ENCODE data around the gene SLC1A7.

The SLC1A7 gene

DNA sequence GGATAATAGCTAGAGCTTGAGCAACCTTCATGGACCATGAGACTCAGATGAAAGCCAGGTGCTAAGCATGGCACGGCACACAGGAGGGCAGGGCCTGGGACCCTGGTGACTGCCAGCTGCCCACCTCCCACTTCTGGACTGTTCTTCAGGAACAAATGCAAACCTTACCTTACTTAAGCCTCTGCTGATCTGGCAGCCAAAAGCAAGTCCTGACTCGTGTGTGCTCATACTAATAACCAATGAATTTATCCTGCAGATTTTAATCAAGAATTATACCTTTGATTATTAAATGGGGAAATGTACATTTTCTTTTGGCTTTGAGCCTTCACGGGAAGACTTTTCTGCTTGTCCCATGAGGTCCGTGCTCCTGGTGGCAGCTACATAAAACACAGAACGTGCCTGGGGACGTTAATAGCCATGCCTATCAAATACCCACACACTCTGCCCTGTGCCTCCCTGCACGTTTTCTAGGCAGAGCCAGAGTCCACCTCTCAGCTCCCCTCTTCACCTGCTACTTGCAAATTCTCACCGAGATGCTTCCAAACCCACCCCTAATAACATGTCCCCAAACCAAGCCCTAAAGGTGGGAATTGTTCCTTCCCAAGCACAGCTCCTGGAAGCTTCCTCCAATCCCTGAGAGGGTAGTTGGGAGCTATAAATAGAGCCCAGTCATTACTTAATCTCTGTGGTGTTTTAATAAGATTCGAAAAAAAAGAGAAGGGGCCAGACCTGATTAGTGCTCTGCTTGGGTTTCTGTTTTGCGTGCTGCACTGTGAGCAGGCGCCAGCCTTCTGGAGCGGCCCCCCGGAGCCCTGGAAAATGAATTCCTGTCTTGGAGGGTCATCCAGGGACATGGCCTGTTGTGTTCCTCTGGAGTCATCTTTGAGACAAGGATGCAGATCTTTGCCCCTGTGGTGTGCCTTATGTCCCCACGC, 33.5 kb downstream of the SLC1A7 start:
- H3K4me3 ChIP-seq = no peak overlapping the region
- peak overlapping the region; percentile 25 to 66 for H3K27ac ChIP-seq
- TF ChIP-seq, protein P1, sequence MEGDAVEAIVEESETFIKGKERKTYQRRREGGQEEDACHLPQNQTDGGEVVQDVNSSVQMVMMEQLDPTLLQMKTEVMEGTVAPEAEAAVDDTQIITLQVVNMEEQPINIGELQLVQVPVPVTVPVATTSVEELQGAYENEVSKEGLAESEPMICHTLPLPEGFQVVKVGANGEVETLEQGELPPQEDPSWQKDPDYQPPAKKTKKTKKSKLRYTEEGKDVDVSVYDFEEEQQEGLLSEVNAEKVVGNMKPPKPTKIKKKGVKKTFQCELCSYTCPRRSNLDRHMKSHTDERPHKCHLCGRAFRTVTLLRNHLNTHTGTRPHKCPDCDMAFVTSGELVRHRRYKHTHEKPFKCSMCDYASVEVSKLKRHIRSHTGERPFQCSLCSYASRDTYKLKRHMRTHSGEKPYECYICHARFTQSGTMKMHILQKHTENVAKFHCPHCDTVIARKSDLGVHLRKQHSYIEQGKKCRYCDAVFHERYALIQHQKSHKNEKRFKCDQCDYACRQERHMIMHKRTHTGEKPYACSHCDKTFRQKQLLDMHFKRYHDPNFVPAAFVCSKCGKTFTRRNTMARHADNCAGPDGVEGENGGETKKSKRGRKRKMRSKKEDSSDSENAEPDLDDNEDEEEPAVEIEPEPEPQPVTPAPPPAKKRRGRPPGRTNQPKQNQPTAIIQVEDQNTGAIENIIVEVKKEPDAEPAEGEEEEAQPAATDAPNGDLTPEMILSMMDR (IDR thresholded peaks at IDR 0.05) = no peak
- DNase-seq (ENCODE audit: low spot score) = no peak

DNA sequence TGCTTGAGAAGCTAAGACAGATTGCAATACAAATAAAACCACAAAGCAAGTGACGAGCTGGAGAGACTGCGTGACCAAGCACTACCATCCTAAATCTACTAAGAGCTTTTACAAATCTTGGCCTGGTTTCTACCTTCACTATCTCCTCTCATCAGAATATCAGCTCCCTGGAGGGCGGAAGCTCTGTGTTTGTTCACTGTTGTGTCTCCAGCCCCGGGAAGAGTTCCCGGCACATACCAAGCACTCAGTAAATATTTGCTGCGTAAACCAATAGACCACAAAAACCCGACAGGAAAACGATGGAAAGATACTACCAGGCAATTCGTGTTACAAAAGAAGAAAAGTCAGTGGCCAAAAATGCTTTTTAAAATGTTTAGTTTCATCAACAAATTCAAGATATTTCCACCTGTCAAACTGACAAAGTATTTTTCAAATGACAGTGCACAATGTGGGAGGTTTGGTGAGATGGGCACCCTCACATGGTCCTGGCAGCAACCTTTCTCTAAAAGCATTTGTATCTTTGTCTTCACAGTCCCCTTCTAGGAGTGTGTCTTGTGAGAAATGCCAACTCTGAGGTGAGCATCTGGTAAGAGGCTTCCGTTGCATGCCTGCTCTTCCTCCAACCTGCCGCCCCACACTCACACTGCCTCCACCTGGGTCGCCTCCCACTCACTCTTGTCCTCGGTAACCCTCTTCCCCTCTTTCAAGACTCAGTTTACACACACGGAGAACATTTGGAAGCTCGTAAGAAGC, 34.7 kb downstream of the SLC1A7 start:
- Histone ChIP-seq H3K27ac (no peak overlapping the region), H3K4me3 (no peak overlapping the region)
- DNase-seq (ENCODE audit: low spot score) = no peak
- TF ChIP-seq, protein P1 (IDR thresholded peaks at IDR 0.05) = no peak

DNA sequence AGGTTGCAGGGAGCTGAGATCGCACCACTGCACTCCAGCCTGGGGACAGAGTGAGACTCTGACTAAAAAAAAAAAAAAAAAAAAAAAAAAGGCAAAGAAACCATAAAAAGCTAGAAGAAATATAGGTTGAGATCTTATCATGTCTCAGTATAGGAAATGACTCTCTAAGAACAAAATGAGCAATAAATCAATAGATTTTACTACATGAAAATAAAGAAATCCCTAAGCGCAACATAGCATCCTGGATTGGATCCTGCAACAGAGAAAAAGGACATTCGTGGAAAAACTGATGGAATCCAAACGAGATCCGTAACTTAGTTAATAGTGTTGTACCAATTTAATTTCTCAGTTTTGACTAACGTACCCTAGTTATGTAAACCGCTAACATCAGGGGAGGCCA, 35.3 kb downstream of the SLC1A7 start:
- Histone ChIP-seq H3K4me3 (no peak overlapping the region), H3K27ac (no peak overlapping the region)
- DNase-seq (ENCODE audit: low spot score) = no peak
- TF ChIP-seq, protein P1 (IDR thresholded peaks at IDR 0.05) = no peak

DNA sequence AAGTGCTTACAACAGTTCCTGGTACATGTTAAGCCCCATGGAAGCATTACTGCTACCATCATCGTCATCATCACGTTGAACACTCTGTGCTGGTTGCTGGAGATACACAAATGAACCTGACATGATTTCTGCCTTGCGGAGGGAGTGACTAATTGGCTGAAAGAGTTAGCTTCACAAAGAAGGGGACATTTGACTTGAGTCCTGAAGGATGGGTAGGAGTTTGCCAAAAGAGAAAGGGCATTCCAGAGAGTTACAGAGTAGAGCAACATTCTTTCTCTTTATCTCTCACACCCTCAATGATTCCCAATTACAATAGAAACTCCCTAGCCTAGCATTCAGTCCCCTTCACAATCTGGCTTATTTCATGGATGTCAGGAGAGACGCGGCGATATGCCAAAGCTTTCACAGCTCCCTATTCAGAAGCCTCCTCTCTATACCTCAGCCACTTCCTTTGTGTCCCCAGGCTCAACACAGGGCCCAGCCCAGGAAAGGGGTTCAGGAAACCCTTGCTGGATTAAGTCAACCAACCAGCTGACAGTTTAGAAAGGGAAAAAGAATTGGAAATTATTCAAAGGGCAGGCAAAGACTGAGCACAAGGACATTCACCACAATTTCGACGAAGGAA, 38.0 kb downstream of the SLC1A7 start:
- H3K4me3 ChIP-seq = no peak overlapping the region
- no peak overlapping the region for H3K27ac ChIP-seq
- TF ChIP-seq, protein P1 (IDR thresholded peaks at IDR 0.05) = no peak
- no peak for DNase-seq (ENCODE audit: low spot score)

DNA sequence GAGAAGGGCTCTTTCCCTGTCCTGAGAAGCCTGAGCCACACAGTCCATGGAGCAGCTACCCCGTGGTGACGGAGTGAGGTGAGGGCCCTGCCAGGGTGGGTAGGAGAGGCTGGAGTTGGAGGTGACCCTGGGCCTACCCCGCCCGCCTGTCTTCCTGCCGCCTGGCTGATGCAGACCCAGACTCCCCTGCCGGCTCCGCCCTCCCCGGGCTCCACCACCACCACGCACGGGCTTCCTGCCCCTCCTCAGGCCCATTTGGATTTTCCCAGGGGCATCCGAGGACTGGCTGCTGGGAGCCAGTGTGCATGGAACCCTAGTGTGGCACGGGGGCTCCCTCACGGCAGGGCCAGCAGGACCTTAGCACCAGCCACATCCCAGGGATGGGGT, 47.9 kb downstream of the SLC1A7 start:
- no peak overlapping the region for H3K4me3 ChIP-seq
- DNase-seq (ENCODE audit: low spot score) = no peak
- H3K27ac ChIP-seq = no peak overlapping the region
- TF ChIP-seq, protein P1 (IDR thresholded peaks at IDR 0.05) = no peak

DNA sequence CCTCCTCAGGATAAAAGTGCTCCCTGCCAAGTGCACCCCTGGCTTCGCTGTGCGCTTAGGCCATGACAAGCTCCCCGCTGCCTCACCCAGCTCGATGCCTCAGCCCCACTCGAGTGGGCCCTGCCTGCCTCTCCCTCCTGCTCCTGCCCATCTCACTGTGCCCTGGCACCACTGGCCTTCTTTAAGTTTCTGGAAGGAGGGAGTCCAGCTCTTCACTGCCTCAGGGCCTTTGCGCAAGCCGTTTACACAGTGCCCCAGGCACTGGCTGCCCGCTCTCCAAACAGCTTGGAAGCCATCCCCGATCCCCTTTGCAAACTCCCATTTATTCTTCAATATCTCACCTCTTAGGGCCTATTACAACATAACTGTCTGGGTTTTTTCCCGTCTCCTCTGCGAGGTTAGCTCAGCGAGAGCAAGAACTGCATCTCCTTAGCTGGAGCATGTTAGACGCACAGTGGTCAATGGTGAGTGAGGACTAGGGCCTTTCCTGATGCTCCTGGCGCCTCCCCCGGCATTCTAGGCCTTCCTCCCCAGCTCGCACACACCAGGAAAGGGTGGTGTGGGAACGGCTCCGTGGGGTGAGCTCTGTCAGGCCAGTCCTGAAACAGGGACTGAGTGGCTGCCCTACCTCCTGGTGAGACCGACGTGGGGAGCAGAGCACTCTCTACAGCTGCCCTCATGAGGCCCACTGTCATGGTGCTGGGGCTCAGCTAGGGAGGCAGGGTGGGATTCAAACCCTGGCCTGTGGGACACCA, 48.5 kb downstream of the SLC1A7 start:
- no peak overlapping the region for H3K4me3 ChIP-seq
- TF ChIP-seq, protein P1 (IDR thresholded peaks at IDR 0.05) = no peak
- no peak overlapping the region for H3K27ac ChIP-seq
- no peak for DNase-seq (ENCODE audit: low spot score)
